ENCODE measurements around the gene LNP1.

DNA sequence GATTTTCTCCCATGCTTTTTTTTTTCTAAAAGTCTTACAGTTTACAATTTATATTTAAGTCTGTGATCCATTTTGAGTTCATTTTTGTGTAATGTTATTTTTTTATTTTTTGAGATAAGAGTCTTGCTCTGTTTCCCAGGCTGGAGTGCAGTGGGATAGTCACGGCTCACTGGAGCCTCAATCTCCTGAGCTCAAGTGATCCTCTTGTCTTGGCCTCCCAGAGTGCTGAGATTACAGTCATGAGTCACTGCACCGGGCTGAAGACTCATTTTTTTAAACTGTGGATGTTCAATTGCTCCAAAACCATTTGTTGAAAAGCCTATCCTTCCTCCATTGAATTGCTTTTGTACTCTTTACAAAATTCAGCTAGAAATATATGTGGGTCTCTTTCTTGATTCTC, 19.5 kb downstream of the LNP1 start:
- TF ChIP-seq, protein P1, sequence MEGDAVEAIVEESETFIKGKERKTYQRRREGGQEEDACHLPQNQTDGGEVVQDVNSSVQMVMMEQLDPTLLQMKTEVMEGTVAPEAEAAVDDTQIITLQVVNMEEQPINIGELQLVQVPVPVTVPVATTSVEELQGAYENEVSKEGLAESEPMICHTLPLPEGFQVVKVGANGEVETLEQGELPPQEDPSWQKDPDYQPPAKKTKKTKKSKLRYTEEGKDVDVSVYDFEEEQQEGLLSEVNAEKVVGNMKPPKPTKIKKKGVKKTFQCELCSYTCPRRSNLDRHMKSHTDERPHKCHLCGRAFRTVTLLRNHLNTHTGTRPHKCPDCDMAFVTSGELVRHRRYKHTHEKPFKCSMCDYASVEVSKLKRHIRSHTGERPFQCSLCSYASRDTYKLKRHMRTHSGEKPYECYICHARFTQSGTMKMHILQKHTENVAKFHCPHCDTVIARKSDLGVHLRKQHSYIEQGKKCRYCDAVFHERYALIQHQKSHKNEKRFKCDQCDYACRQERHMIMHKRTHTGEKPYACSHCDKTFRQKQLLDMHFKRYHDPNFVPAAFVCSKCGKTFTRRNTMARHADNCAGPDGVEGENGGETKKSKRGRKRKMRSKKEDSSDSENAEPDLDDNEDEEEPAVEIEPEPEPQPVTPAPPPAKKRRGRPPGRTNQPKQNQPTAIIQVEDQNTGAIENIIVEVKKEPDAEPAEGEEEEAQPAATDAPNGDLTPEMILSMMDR (IDR thresholded peaks at IDR 0.05): no peak
- TF ChIP-seq POLR2A (IDR thresholded peaks at IDR 0.05): no peak
